HepG2 (cell line): ENCODE results near the gene MGA. TPM values are rescaled to one million over a fixed set of nuclear protein-coding genes. Genes with fewer than 3 reads are reported as not detected.

Source experiments
- ATAC-seq: fragments of 200-7000 bp; cut with Tn5 transposase; 3 replicates; pipeline ENCODE4 v1.9.1; 2020; ENCODE audit warnings: mild to moderate bottlenecking, moderate library complexity
- BruUV-seq: library from RNA; stranded (reverse); fragments of 400-500 nt; replicated peaks from 2 replicates; lab custom pipeline; 2021; lab: Mats Ljungman, UMichigan
- CTCF ChIA-PET: fragments of 300-600 bp; formaldehyde crosslinking; extraction: SDS; loops from one replicate; lab custom pipeline; 2021; ENCODE audit warnings: low total read pairs, inconsistent platforms, low intra/inter-chr PET ratio; lab: Yijun Ruan, JAX
- POLR2A ChIA-PET: fragments of 350-600 bp; sonication (Branson Sonifier 250); formaldehyde crosslinking; loops from one replicate; lab custom pipeline; 2020; ENCODE audit warnings: antibody characterized with exemption, inconsistent platforms; lab: Yijun Ruan, JAX
- DNase-seq: peaks from one replicate; pipeline ENCODE4 v3.0.0-alpha.2; 2015; ENCODE audit warnings: low spot score
- FAIRE-seq: peaks from 3 replicates; lab custom pipeline; 2011; peaks lifted over from hg19 to GRCh38; lab: Jason Lieb, UNC
- H2AFZ ChIP-seq: one replicate; pipeline ENCODE4 v1.6.1; 2011; ENCODE audit warnings: low read length, inconsistent platforms
- H3K27ac ChIP-seq: fragments of 300-600 bp; 3 replicates; pipeline ENCODE4 v1.8.0; 2011; ENCODE audit warnings: mixed run types, mild to moderate bottlenecking, mixed read lengths, low read length, inconsistent platforms; ENCODE audit not compliant: insufficient read depth; ENCODE audit errors: extremely low read length
- H3K27me3 ChIP-seq, 2 experiments: fragments of 200-600 bp in 1 of 2; 2 replicates in 1 of 2; 3 replicates in 1 of 2; pipeline versions ENCODE4 v1.6.0 to v1.8.0; 2011; ENCODE audit warnings: low read length in 2 of 2, mild to moderate bottlenecking in 2 of 2, moderate library complexity in 2 of 2, inconsistent platforms in 1 of 2; ENCODE audit not compliant: insufficient read depth in 2 of 2, control insufficient read depth in 1 of 2
- H3K36me3 ChIP-seq, 2 experiments: fragments of 200-600 bp in 1 of 2; replicated peaks in 1 of 2; 2 replicates in 1 of 2; 3 replicates in 1 of 2; pipeline versions ENCODE4 v1.5.1 to v1.8.0; 2011; ENCODE audit warnings: low read length in 2 of 2, inconsistent platforms in 1 of 2; ENCODE audit not compliant: insufficient read depth in 2 of 2, control insufficient read depth in 1 of 2
- H3K4me1 ChIP-seq: 2 replicates; pipeline ENCODE4 v1.5.1; 2012; ENCODE audit warnings: low read length, inconsistent platforms; ENCODE audit not compliant: insufficient read depth
- H3K4me2 ChIP-seq: 2 replicates; pipeline ENCODE4 v1.6.0; 2011; ENCODE audit warnings: low read depth, low read length, inconsistent platforms
- H3K4me3 ChIP-seq, 3 experiments: fragments of 200-600 bp in 1 of 3; sonication (generic), shearing (Covaris generic) in 1 of 3; replicated peaks in 1 of 3; 2 replicates each; pipeline ENCODE4 v1.5.1; 2011 to 2016; ENCODE audit warnings: low read length in 3 of 3, inconsistent platforms in 2 of 3, low read depth in 2 of 3, mild to moderate bottlenecking in 2 of 3, control low read depth in 1 of 3, mixed read lengths in 1 of 3; ENCODE audit not compliant: insufficient read depth in 1 of 3
- H3K79me2 ChIP-seq: one replicate; pipeline ENCODE4 v1.6.1; 2011; ENCODE audit warnings: low read length, inconsistent platforms; ENCODE audit not compliant: insufficient read depth
- H3K9ac ChIP-seq: 2 replicates; pipeline ENCODE4 v1.6.0; 2011; ENCODE audit warnings: mild to moderate bottlenecking, low read depth, low read length, inconsistent platforms; ENCODE audit not compliant: insufficient read depth
- H3K9me3 ChIP-seq: 2 replicates; pipeline ENCODE4 v1.5.1; 2012; ENCODE audit warnings: mild to moderate bottlenecking, low read length
- H4K20me1 ChIP-seq: 2 replicates; pipeline ENCODE4 v1.6.0; 2011; ENCODE audit warnings: inconsistent platforms, mild to moderate bottlenecking, low read length, moderate library complexity; ENCODE audit not compliant: insufficient read depth
- ARNT ChIP-seq: fragments of 450-650 bp; IDR thresholded peaks from 2 replicates; pipeline ENCODE4 v1.6.1; 2017
- ATF1 ChIP-seq: IDR thresholded peaks from 2 replicates; pipeline ENCODE4 v1.6.1; 2016; ENCODE audit warnings: mild to moderate bottlenecking, control low read depth
- BCLAF1 ChIP-seq: fragments of 450-650 bp; IDR thresholded peaks from 2 replicates; pipeline ENCODE4 v1.6.1; 2017; ENCODE audit warnings: mild to moderate bottlenecking
- HOXA5 ChIP-seq: sonication (generic); formaldehyde crosslinking; IDR thresholded peaks from 2 replicates; pipeline ENCODE4 v1.4.0; 2020; ENCODE audit warnings: missing genetic modification reagents
- KDM4B ChIP-seq: sonication (generic); formaldehyde crosslinking; IDR thresholded peaks from 2 replicates; pipeline ENCODE4 v1.4.0; 2020; ENCODE audit warnings: missing genetic modification reagents
- KLF9 ChIP-seq: IDR thresholded peaks from 2 replicates; pipeline ENCODE4 v1.6.1; 2016; ENCODE audit warnings: low read depth
- TAF1 ChIP-seq: sonication (generic); formaldehyde crosslinking; IDR thresholded peaks from 2 replicates; pipeline ENCODE4 v1.4.0; 2020; ENCODE audit warnings: missing genetic modification reagents
- TAF15 ChIP-seq: fragments of 200-400 bp; formaldehyde crosslinking; IDR thresholded peaks from one replicate; pipeline ENCODE4 v1.6.1; 2018; ENCODE audit warnings: mild to moderate bottlenecking, low read depth, low read length; ENCODE audit not compliant: poor library complexity, severe bottlenecking
- THYN1 ChIP-seq: sonication (generic); formaldehyde crosslinking; IDR thresholded peaks from 2 replicates; pipeline ENCODE4 v1.8.1; 2023; ENCODE audit warnings: low read depth, mild to moderate bottlenecking, moderate library complexity, missing genetic modification reagents, borderline replicate concordance
- ZGPAT ChIP-seq: IDR thresholded peaks from 2 replicates; pipeline ENCODE4 v1.6.1; 2016; ENCODE audit warnings: mild to moderate bottlenecking
- ZNF33A ChIP-seq: sonication (generic); formaldehyde crosslinking; IDR thresholded peaks from 2 replicates; pipeline ENCODE4 v1.5.1; 2020; ENCODE audit warnings: missing genetic modification reagents, mild to moderate bottlenecking, moderate library complexity, borderline replicate concordance
- ZNF83 ChIP-seq: sonication (generic); formaldehyde crosslinking; IDR thresholded peaks from 2 replicates; pipeline ENCODE4 v1.4.0; 2020; ENCODE audit warnings: missing genetic modification reagents, mild to moderate bottlenecking, borderline replicate concordance
- WGBS: methylation state at CpG from one replicate; pipeline ENCODE4 v1.1.6; 2017; ENCODE audit warnings: low lambda C conversion rate; 5-methylcytosine and 5-hydroxymethylcytosine counted together
- in situ Hi-C: cut with HindIII; loops from 2 replicates; pipeline ENCODE4 v1.10.0; 2017; ENCODE audit warnings: low pct_unique_long_range_greater_than_20kb; ENCODE audit not compliant: extremely low pct_ligation_motif_present
- intact Hi-C: fragments of 100-400 bp; cut with micrococcal nuclease; formaldehyde crosslinking; loops from one replicate; pipeline ENCODE4 v1.10.0; 2022; ENCODE audit not compliant: unreplicated experiment
- polyA plus RNA-seq, 8 experiments: library from polyadenylated mRNA; depleted of rRNA in 3 of 8; stranded (reverse) in 7 of 8; unstranded in 1 of 8; fragments of >200 nt; fragmentation: Illumina TruSeq in 4 of 8; extraction: Trizol in 4 of 8; gene quantifications; 2 replicates each; pipeline versions ENCODE4 v1.2.1 to v1.2.3, GENCODE V29; 2011 to 2016; ENCODE audit warnings: low read depth in 4 of 8, missing spikeins in 1 of 8, mixed read lengths in 1 of 8; ENCODE audit not compliant: insufficient read depth in 1 of 8
- total RNA-seq, 5 experiments: library from RNA; depleted of rRNA; stranded (reverse); fragments of >200 nt; fragmentation: Illumina TruSeq; extraction: Trizol; gene quantifications; 2 replicates each; pipeline ENCODE4 v1.2.3, GENCODE V29; 2016; ENCODE audit warnings: low read depth in 1 of 5
- TF ChIP-seq, protein P1 (sequence below): sonication (generic); formaldehyde crosslinking; IDR thresholded peaks from 2 replicates; pipeline ENCODE4 v1.4.0; 2020; ENCODE audit warnings: mild to moderate bottlenecking, missing genetic modification reagents

Gene MGA
- total and polyA plus RNA-seq, 2 of the 13 experiments (the other 11 are each of a cell fraction or from before 2014, with no cell fraction given): 5.3 to 59.0 TPM

- in situ Hi-C loops (loop anchor here (5.0 kb wide), 1 partner anchor 38 kb away; no protein-coding TSS in a partner anchor), intact Hi-C loops (loop anchor here (1.0 kb wide), 1 partner anchor 32 kb away; no protein-coding TSS in a partner anchor)
- Histone ChIP-seq H4K20me1 (no peaks in the 10 kb centered on the region), H3K79me2 (peaks cover 3% of the 10 kb centered on the region), H3K9ac (peak within 1 kb of the TSS; percentile 76), H3K36me3 (no peaks in the 10 kb centered on the region; a peak in 1 of 5 replicates), H3K27ac (peak within 1 kb of the TSS; percentile 76), H3K27me3 (no peaks in the 10 kb centered on the region; a peak in 1 of 5 replicates), H3K4me3 (peak within 1 kb of the TSS; percentile 63 to 91 (median 86)), H3K9me3 (no peaks in the 10 kb centered on the region), H2AFZ (peak within 1 kb of the TSS; percentile 62), H3K4me1 (peaks cover 56% of the 10 kb centered on the region), H3K4me2 (peak within 1 kb of the TSS; percentile 98)
- CTCF ChIA-PET: interaction anchor here (3.9 to 4.7 kb wide), 2 partner anchors 32 to 37 kb away, joined by 25 to 98 read pairs; no protein-coding TSS in a partner anchor
- no TSS peak for BruUV-seq
- 1% methylated on average over 21 of the region's 62 CpGs for WGBS
- POLR2A ChIA-PET: interaction anchor here (0.7 to 3.3 kb wide), 12 partner anchors 8 to 230 kb away, joined by 3 to 20 read pairs (median 4); partner anchors contain the start of genes EHD4, JMJD7 and RPAP1
- DNase-seq (peak; percentile 95), ATAC-seq (peak; percentile 90), FAIRE-seq (peak; percentile 94)
- TF ChIP-seq BCLAF1: no peak
- no peak for TF ChIP-seq ATF1 (CRISPR knock-in tag)
- TF ChIP-seq KLF9: peak; percentile 72
- no peak for TF ChIP-seq THYN1 (CRISPR knock-in tag)
- TF ChIP-seq HOXA5 (CRISPR knock-in tag): peak; percentile 94
- TF ChIP-seq TAF15: no peak
- no peak for TF ChIP-seq ZNF33A (CRISPR knock-in tag)
- TF ChIP-seq ZGPAT (CRISPR knock-in tag): peak; percentile 94
- TF ChIP-seq ARNT: no peak
- TF ChIP-seq, protein P1, sequence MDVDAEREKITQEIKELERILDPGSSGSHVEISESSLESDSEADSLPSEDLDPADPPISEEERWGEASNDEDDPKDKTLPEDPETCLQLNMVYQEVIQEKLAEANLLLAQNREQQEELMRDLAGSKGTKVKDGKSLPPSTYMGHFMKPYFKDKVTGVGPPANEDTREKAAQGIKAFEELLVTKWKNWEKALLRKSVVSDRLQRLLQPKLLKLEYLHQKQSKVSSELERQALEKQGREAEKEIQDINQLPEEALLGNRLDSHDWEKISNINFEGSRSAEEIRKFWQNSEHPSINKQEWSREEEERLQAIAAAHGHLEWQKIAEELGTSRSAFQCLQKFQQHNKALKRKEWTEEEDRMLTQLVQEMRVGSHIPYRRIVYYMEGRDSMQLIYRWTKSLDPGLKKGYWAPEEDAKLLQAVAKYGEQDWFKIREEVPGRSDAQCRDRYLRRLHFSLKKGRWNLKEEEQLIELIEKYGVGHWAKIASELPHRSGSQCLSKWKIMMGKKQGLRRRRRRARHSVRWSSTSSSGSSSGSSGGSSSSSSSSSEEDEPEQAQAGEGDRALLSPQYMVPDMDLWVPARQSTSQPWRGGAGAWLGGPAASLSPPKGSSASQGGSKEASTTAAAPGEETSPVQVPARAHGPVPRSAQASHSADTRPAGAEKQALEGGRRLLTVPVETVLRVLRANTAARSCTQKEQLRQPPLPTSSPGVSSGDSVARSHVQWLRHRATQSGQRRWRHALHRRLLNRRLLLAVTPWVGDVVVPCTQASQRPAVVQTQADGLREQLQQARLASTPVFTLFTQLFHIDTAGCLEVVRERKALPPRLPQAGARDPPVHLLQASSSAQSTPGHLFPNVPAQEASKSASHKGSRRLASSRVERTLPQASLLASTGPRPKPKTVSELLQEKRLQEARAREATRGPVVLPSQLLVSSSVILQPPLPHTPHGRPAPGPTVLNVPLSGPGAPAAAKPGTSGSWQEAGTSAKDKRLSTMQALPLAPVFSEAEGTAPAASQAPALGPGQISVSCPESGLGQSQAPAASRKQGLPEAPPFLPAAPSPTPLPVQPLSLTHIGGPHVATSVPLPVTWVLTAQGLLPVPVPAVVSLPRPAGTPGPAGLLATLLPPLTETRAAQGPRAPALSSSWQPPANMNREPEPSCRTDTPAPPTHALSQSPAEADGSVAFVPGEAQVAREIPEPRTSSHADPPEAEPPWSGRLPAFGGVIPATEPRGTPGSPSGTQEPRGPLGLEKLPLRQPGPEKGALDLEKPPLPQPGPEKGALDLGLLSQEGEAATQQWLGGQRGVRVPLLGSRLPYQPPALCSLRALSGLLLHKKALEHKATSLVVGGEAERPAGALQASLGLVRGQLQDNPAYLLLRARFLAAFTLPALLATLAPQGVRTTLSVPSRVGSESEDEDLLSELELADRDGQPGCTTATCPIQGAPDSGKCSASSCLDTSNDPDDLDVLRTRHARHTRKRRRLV (CRISPR knock-in tag): peak; percentile 27; the same call in 1 of the 2 replicates
- peak; percentile 73; the same call in 1 of the 2 replicates for TF ChIP-seq KDM4B (CRISPR knock-in tag)
- peak; percentile 69; the same call in 1 of the 2 replicates for TF ChIP-seq TAF1 (CRISPR knock-in tag)
- peak; percentile 7; the same call in 1 of the 2 replicates for TF ChIP-seq ZNF83 (CRISPR knock-in tag)
Observed at GRCh38 chr15:41774062-41774881, 114.1 kb downstream of the MGA start, which contains the start of gene MAPKBP1. Gene MAPKBP1 (plus strand): TSS chr15:41774484. CDS start chr15:41775276, 792 bp downstream.
